Neural progenitor cell (in vitro differentiated cells): ENCODE results near the gene DMWD. TPM values are rescaled to one million over a fixed set of nuclear protein-coding genes. Genes with fewer than 3 reads are reported as not detected.

Experiments
- DNase-seq: peaks from one replicate; pipeline ENCODE4 v3.0.0-alpha.2; 2016; ENCODE audit warnings: low spot score
- H2AFZ ChIP-seq: fragments of 200-600 bp; sonication (generic); replicated peaks from 2 replicates; pipeline ENCODE4 v1.6.1; 2016; ENCODE audit warnings: antibody characterized with exemption
- H3F3A ChIP-seq: fragments of 200-600 bp; sonication (generic); 2 replicates; pipeline ENCODE4 v1.6.1; 2016; ENCODE audit warnings: antibody characterized with exemption, low read depth
- H3K27ac ChIP-seq: fragments of 200-600 bp; sonication (generic); 2 replicates; pipeline ENCODE4 v1.5.1; 2016; ENCODE audit warnings: mild to moderate bottlenecking
- H3K27me3 ChIP-seq: fragments of 200-600 bp; sonication (generic); 2 replicates; pipeline ENCODE4 v1.6.1; 2016; ENCODE audit warnings: mild to moderate bottlenecking, moderate library complexity
- H3K36me3 ChIP-seq: fragments of 200-600 bp; sonication (generic); 2 replicates; pipeline ENCODE4 v1.5.1; 2016
- H3K4me1 ChIP-seq: fragments of 200-600 bp; sonication (generic); 2 replicates; pipeline ENCODE4 v1.6.1; 2016; ENCODE audit warnings: mixed run types
- H3K4me2 ChIP-seq: fragments of 200-600 bp; sonication (generic); 2 replicates; pipeline ENCODE4 v1.6.1; 2016
- H3K4me3 ChIP-seq: fragments of 200-600 bp; sonication (generic); 2 replicates; pipeline ENCODE4 v1.5.1; 2016
- H3K79me2 ChIP-seq: fragments of 200-600 bp; sonication (generic); 2 replicates; pipeline ENCODE4 v1.6.1; 2016; ENCODE audit warnings: low read depth
- H3K9ac ChIP-seq: fragments of 200-600 bp; sonication (generic); 2 replicates; pipeline ENCODE4 v1.6.1; 2016
- H3K9me3 ChIP-seq: fragments of 200-600 bp; sonication (generic); 2 replicates; pipeline ENCODE4 v1.5.1; 2016; ENCODE audit warnings: low read depth
- H4K20me1 ChIP-seq: fragments of 200-600 bp; sonication (generic); 2 replicates; pipeline ENCODE4 v1.6.1; 2016; ENCODE audit warnings: low read depth
- H3K27ac Mint-ChIP-seq: 3 replicates; pipeline ENCODE4 v1.8.0; 2021; ENCODE audit warnings: mixed read lengths
- H3K27me3 Mint-ChIP-seq: 2 replicates; pipeline ENCODE4 v1.8.0; 2022; ENCODE audit warnings: low read depth, mild to moderate bottlenecking, inconsistent platforms, moderate library complexity, mixed read lengths; ENCODE audit not compliant: insufficient read depth
- H3K36me3 Mint-ChIP-seq: 3 replicates; pipeline ENCODE4 v1.8.0; 2021; ENCODE audit warnings: mixed read lengths
- H3K4me1 Mint-ChIP-seq: 3 replicates; pipeline ENCODE4 v1.8.0; 2021; ENCODE audit warnings: mixed read lengths
- H3K4me3 Mint-ChIP-seq: 3 replicates; pipeline ENCODE4 v1.8.0; 2021; ENCODE audit warnings: mild to moderate bottlenecking, moderate library complexity, mixed read lengths
- H3K9me3 Mint-ChIP-seq: 3 replicates; pipeline ENCODE4 v1.8.0; 2020; ENCODE audit warnings: mixed read lengths
- EZH2 ChIP-seq: fragments of 200-600 bp; sonication (generic); IDR thresholded peaks from 2 replicates; pipeline ENCODE4 v1.6.1; 2017; ENCODE audit warnings: antibody characterized with exemption, mild to moderate bottlenecking, moderate library complexity
- EZH2phosphoT487 ChIP-seq: fragments of 200-600 bp; sonication (generic); IDR thresholded peaks from 2 replicates; pipeline ENCODE4 v1.6.1; 2017; ENCODE audit warnings: antibody characterized with exemption
- total RNA-seq: library from RNA; depleted of rRNA; stranded (reverse); fragments of >200 nt; gene quantifications from 2 replicates; pipeline ENCODE4 v1.2.3, GENCODE V29; 2015; ENCODE audit warnings: low replicate concordance
- TF ChIP-seq, protein P1 (sequence below): fragments of 200-600 bp; sonication (generic); IDR thresholded peaks from 2 replicates; pipeline ENCODE4 v1.5.1; 2017; ENCODE audit warnings: antibody characterized with exemption, mild to moderate bottlenecking

The DMWD gene
- total RNA-seq, 1 donor from 2014 or later, result 22.8 TPM

DNA sequence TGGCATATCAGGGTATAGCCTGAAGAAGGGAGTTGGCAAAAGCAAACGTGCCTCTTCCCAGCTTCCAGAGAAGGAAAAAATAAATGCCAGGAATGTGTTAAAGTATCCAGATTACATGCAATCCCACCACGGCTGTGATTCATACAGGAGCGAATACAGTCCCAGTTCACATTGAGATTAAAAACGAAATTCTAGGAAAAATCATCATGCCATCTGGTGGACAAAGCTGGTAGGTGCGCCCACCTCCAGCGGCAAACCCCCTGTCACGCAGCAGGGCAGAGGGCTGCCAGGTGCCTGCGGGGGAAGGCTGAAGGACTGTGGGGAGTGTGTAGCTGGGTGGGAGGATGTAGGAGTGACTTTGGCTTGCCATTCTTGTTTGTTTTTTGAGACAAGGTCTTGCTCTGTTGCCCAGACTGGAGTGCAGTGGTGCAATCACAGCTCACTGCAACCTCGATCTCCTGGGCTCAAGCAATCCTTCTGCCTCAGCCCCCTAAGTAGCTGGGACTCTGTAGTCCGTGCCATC, 6.4 kb upstream of the DMWD start:
- no peak overlapping the region for H3K4me2 ChIP-seq
- H3K9me3 Mint-ChIP-seq, result no peaks in the 10 kb centered on the region
- H2AFZ ChIP-seq, result peak overlapping the region; percentile 15
- no peak for TF ChIP-seq EZH2
- TF ChIP-seq, protein P1, sequence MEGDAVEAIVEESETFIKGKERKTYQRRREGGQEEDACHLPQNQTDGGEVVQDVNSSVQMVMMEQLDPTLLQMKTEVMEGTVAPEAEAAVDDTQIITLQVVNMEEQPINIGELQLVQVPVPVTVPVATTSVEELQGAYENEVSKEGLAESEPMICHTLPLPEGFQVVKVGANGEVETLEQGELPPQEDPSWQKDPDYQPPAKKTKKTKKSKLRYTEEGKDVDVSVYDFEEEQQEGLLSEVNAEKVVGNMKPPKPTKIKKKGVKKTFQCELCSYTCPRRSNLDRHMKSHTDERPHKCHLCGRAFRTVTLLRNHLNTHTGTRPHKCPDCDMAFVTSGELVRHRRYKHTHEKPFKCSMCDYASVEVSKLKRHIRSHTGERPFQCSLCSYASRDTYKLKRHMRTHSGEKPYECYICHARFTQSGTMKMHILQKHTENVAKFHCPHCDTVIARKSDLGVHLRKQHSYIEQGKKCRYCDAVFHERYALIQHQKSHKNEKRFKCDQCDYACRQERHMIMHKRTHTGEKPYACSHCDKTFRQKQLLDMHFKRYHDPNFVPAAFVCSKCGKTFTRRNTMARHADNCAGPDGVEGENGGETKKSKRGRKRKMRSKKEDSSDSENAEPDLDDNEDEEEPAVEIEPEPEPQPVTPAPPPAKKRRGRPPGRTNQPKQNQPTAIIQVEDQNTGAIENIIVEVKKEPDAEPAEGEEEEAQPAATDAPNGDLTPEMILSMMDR, result peak; percentile 80
- peak overlapping the region; percentile 8 for H3K27ac Mint-ChIP-seq
- no peak overlapping the region for H3K27ac ChIP-seq
- H3K4me1 Mint-ChIP-seq, result peaks cover 22% of the 10 kb centered on the region
- peaks cover 4% of the 10 kb centered on the region for H3F3A ChIP-seq
- peaks cover 12% of the 10 kb centered on the region for H3K27me3 Mint-ChIP-seq
- H3K4me3 ChIP-seq, result no peak overlapping the region
- H3K9me3 ChIP-seq, result no peaks in the 10 kb centered on the region
- no peaks in the 10 kb centered on the region for H3K36me3 ChIP-seq
- no peaks in the 10 kb centered on the region for H3K27me3 ChIP-seq
- peak; percentile 72 for DNase-seq
- no peak overlapping the region for H3K4me3 Mint-ChIP-seq
- H4K20me1 ChIP-seq, result no peaks in the 10 kb centered on the region
- no peak overlapping the region for H3K9ac ChIP-seq
- H3K4me1 ChIP-seq, result peaks cover 4% of the 10 kb centered on the region
- no peaks in the 10 kb centered on the region for H3K36me3 Mint-ChIP-seq
- H3K79me2 ChIP-seq, result no peaks in the 10 kb centered on the region

DNA sequence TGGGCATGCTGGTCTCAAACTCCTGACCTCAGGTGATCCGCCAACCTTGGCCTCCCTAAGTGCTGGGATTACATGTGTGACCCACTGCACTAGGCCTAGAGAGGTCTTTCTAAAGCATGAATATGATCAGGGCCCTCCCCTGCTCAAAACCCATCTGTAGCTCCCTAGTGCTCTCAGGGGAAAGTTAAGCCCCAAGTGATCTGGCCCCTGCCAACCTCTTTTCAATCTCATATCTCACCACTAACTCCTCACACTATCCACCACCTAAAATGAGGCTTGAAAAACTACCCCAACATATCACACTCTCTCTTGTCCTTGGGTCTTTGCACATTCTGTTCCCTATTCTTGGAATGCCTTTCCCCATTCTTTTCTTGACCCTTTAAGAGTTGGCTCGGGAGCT, 2.0 kb upstream of the DMWD start:
- Histone ChIP-seq H3K27ac (no peak overlapping the region), H3K36me3 (no peaks in the 10 kb centered on the region), H3F3A (peaks cover 4% of the 10 kb centered on the region), H3K9me3 (no peaks in the 10 kb centered on the region), H3K4me2 (no peak overlapping the region), H3K27me3 (no peaks in the 10 kb centered on the region), H3K4me1 (peaks cover 12% of the 10 kb centered on the region), H4K20me1 (peaks cover 10% of the 10 kb centered on the region), H3K9ac (no peak overlapping the region), H2AFZ (no peak overlapping the region), H3K79me2 (peaks cover 25% of the 10 kb centered on the region), H3K4me3 (no peak overlapping the region)
- Mint-ChIP-seq H3K4me3 (peak overlapping the region; percentile 25), H3K27ac (peak overlapping the region; percentile 38), H3K4me1 (peaks cover 38% of the 10 kb centered on the region), H3K9me3 (no peaks in the 10 kb centered on the region), H3K27me3 (peaks cover 14% of the 10 kb centered on the region), H3K36me3 (peaks cover 7% of the 10 kb centered on the region)
- DNase-seq, result no peak
- TF ChIP-seq EZH2phosphoT487 (no peak), EZH2 (no peak)
- TF ChIP-seq, protein P1, result no peak

DNA sequence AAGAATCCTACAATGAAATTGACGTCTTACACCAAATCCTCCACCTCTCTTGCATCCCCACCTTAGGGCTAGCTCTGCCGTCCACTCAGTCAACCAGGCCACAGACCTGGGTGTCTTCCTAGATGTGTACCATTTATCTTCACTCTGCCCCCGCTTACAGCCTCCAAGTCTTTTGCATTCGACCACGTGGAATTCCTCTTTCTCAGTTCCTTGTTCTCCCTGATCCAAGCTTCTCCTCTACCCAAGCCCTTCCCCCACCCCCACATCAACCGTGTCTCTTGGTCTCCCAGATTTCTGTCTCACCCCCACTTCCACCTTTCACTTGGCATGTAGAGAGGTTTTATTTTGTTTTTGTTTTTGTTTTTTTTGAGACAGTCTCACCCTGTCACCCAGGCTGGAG, 1.2 kb upstream of the DMWD start:
- Histone ChIP-seq H3K4me2 (no peak overlapping the region), H3K79me2 (peaks cover 28% of the 10 kb centered on the region), H3K27me3 (no peaks in the 10 kb centered on the region), H2AFZ (peak overlapping the region; percentile 54), H4K20me1 (peaks cover 11% of the 10 kb centered on the region), H3K27ac (no peak overlapping the region), H3K9me3 (no peaks in the 10 kb centered on the region), H3K4me3 (no peak overlapping the region), H3K9ac (no peak overlapping the region), H3K36me3 (no peaks in the 10 kb centered on the region), H3K4me1 (peaks cover 9% of the 10 kb centered on the region), H3F3A (peaks cover 4% of the 10 kb centered on the region)
- TF ChIP-seq EZH2 (no peak), EZH2phosphoT487 (no peak)
- TF ChIP-seq, protein P1, result no peak
- no peak for DNase-seq
- Mint-ChIP-seq H3K4me1 (peaks cover 34% of the 10 kb centered on the region), H3K4me3 (peak overlapping the region; percentile 87), H3K36me3 (peaks cover 12% of the 10 kb centered on the region), H3K27me3 (peaks cover 14% of the 10 kb centered on the region), H3K27ac (peak overlapping the region; percentile 96), H3K9me3 (no peaks in the 10 kb centered on the region)
